T-helper 1 cell treated with Interleukin-12 subunit alpha and Interleukin-12 subunit beta and Interleukin-4 antibody, amounts not matched to agents 30 μg/mL and 1 μg/mL, for 36 hours (primary cell): ENCODE measurements around the gene PAQR8.

ENCODE experiments used
- H3K27ac Mint-ChIP-seq: one replicate; pipeline ENCODE4 v1.8.0; 2021; ENCODE audit warnings: mild to moderate bottlenecking, mixed read lengths
- H3K27me3 Mint-ChIP-seq: one replicate; pipeline ENCODE4 v1.8.0; 2021; ENCODE audit warnings: low read depth, mixed read lengths
- H3K36me3 Mint-ChIP-seq: one replicate; pipeline ENCODE4 v1.8.0; 2021; ENCODE audit warnings: low read depth, mixed read lengths
- H3K4me1 Mint-ChIP-seq: one replicate; pipeline ENCODE4 v1.8.0; 2021; ENCODE audit warnings: low read depth, mixed read lengths
- H3K4me3 Mint-ChIP-seq: one replicate; pipeline ENCODE4 v1.8.0; 2021; ENCODE audit warnings: mild to moderate bottlenecking, moderate library complexity, mixed read lengths
- H3K9me3 Mint-ChIP-seq: one replicate; pipeline ENCODE4 v1.8.0; 2021; ENCODE audit warnings: mixed read lengths

Gene PAQR8

DNA sequence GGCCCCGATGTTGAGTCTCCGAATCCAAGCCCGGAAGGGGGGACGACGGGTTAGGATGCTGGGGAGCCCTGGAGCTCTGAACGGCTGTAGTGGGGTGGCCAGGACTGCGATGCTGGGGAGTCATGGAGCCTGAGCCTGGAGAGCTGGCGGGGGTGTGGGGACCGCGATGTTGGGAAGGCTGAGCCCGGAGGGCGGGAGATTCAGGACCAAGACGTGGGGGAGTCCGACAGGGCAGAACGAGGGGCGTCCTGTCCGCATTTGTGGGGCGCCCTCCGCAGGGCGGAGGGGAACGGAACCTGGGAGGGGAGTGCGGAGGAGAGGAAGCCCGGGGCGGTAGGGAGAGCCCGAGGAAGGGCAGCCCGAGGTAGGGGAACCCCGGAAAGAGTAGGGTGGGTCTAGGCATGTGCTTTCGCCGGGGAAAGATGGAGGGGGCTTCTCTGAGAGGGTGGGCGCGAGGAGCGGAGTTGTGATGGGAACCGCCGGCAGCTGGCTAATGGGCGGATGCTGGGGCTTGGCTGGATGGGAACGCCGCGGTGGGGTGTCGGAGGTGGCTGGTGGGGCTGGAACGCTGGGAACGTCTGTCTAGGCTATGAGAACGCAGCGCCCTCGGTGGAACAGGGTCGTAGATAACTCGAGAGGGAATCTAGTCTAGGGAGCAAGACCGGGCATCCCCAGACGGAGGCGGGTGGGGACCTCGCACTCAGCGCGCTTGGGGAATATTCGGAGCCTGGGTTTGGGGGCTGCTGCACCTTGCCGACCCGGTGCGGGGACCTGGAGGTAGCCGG is 684 bp downstream of the PAQR8 start:
- H3K4me3 Mint-ChIP-seq = peak overlapping the region; percentile 97
- H3K27me3 Mint-ChIP-seq = peaks cover 20% of the 10 kb centered on the region
- peak overlapping the region; percentile 81 for H3K27ac Mint-ChIP-seq
- H3K4me1 Mint-ChIP-seq = peaks cover 25% of the 10 kb centered on the region
- peaks cover 18% of the 10 kb centered on the region for H3K36me3 Mint-ChIP-seq
- no peaks in the 10 kb centered on the region for H3K9me3 Mint-ChIP-seq

DNA sequence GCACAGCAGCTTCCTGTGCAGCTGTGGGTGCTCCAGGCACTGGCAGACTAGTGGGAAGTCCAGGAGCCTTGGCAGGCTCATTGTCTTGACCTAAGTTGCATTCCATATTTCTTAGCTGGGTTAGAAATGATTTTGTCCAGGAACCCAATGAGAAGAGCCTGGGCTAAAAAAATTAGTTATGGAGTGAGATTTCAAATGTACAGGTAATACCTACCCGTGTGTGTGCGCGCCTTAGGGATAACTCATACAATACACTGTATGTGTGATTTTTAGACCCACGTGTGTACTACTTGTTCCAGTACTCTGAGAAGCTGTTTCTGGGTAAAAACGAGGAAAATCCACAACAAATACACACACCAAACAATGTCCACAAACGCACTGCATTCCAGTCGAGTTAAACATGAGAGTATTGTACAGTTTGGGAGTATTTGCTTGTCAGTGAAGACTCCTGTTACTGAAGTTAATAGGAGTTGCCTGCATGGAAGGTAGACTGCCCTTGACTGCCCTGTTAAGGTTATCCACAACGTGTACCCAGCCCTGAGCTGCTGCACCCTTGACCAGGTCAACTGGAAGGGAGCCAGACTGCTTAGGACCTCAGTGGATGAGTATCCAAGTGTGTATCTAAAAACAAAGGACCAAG is 1.4 kb downstream of the PAQR8 start:
- peaks cover 25% of the 10 kb centered on the region for H3K36me3 Mint-ChIP-seq
- no peaks in the 10 kb centered on the region for H3K9me3 Mint-ChIP-seq
- H3K27ac Mint-ChIP-seq = peak overlapping the region; percentile 23
- H3K27me3 Mint-ChIP-seq = peaks cover 20% of the 10 kb centered on the region
- peaks cover 25% of the 10 kb centered on the region for H3K4me1 Mint-ChIP-seq
- H3K4me3 Mint-ChIP-seq = peak overlapping the region; percentile 97

DNA sequence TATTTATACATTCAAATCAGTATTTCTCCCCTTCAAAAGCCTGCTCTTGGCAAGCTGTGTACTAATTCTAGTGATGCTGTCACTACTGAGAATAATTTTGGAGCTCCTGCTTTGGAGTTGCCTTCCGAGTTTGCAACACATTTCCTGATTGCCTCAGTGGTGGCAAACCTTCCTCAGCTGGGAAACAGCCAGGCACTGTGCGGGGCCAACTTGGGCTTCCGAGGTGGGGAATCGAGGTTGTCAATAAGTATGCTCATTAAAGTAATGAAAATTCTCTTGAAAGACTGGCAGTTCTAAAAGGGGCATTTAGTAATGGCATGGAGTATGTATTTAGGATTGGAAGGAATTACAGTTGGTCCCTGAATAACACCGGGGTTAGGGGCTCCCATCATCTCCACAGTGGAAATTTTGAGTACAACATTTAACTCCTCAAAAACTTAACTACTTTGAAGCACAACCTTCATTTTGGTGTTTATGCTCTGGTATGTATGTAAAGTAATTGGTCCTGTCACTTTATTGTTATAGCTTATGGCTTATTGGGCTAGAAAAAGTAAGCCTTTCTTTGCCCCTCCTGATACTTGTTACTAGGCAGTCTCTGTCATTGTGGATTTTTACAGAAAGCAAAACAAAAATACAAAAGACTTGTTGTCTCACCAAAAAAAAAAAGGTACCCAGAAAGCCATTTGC is 2.7 kb downstream of the PAQR8 start:
- H3K9me3 Mint-ChIP-seq = no peaks in the 10 kb centered on the region
- H3K4me3 Mint-ChIP-seq = no peak overlapping the region
- peaks cover 25% of the 10 kb centered on the region for H3K4me1 Mint-ChIP-seq
- H3K27me3 Mint-ChIP-seq = peaks cover 20% of the 10 kb centered on the region
- no peak overlapping the region for H3K27ac Mint-ChIP-seq
- H3K36me3 Mint-ChIP-seq = peaks cover 31% of the 10 kb centered on the region

DNA sequence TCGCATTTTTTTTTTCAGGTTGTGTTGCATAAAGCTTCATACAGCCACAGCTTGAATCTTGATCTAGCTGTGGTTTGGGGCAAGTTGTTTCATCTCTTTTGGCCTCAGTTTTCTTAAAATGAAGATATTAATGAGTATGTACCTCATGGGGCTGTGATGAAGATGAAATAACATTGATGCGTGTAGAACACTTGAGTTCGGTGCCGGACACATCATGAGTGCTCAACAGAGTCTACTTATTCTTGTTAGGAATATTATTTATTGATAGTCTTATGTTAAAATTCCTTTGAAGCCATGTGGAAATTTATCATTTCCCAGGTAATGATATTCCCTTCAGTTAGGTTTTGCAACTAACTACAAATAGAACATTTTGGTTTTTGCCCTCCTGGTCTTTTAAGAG is 3.4 kb downstream of the PAQR8 start:
- Mint-ChIP-seq H3K9me3 (no peaks in the 10 kb centered on the region), H3K36me3 (peaks cover 31% of the 10 kb centered on the region), H3K27ac (no peak overlapping the region), H3K4me1 (peaks cover 25% of the 10 kb centered on the region), H3K4me3 (no peak overlapping the region), H3K27me3 (peaks cover 20% of the 10 kb centered on the region)

DNA sequence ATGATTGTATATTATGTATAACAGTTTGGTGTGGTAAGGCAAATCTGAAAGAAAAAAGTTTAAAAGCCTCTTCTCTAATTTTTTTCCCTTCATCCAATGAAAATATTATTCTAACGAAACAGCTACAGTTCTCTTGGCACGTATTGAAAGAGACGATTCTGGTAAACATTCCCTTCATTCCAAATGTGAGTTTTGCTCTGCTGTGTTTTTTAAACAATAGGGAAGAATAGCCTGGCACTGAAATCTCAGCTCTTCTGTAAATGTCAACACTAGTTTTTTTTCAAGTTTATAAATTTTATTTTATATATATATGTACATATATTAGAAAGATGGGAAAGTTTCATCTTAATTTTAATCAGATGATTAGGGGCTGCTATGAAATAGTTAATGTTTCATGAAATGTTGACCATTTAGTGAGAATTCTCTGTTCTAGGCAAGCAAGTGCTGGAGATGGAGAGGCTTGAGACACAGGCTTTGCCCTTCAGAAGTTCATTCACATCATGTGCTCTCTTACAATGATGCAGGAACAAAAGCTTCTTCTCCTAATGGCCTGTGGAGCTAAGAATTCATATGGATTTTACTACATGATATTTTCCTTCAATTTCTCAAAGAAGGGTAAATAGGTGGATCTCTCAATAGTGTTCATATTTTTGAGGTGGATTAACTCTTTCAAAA is 4.1 kb downstream of the PAQR8 start:
- Mint-ChIP-seq H3K36me3 (peaks cover 31% of the 10 kb centered on the region), H3K9me3 (no peaks in the 10 kb centered on the region), H3K4me1 (peaks cover 25% of the 10 kb centered on the region), H3K27me3 (peaks cover 20% of the 10 kb centered on the region), H3K4me3 (no peak overlapping the region), H3K27ac (no peak overlapping the region)

DNA sequence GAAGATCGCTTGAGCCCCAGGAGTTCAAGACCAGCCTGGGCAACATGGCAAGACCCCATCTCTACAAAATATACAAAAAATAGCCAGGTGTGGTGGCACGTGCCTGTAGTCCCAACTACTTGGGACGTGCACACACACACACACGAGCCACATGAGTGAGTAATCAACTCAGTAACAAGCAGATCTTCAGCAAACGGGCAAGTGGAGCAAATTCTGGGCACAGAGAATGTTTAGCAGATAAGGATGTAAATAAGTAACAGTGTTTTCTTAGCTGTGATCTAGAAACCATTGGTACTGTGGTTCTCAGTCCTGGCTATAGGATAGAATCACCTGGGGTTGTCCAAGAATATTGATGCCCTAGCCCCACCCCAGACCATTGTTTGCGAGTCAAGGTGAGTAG is 6.1 kb downstream of the PAQR8 start:
- Mint-ChIP-seq H3K27ac (no peak overlapping the region), H3K4me3 (no peak overlapping the region), H3K36me3 (peaks cover 30% of the 10 kb centered on the region), H3K27me3 (peaks cover 12% of the 10 kb centered on the region), H3K4me1 (peaks cover 15% of the 10 kb centered on the region), H3K9me3 (no peaks in the 10 kb centered on the region)

DNA sequence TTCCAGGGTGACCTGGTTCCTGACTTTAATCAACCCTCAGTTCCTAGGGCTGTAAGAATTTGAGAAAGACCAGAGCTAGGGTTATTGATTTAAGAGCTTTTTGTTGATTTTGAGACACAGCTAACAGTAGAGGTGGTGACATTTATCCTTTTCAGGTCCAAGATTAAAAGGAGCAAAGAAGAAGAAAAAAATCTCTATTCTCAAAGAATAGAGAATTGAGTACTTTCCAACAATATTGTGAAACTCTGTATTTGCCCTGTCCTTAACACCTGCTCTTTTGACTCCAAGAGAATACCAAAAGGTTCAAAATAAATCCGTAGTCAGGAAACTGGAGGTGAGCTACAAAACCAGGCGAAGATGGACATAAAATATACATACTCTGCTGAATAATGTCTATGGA is 7.3 kb downstream of the PAQR8 start:
- Mint-ChIP-seq H3K4me1 (peaks cover 7% of the 10 kb centered on the region), H3K27me3 (peaks cover 3% of the 10 kb centered on the region), H3K27ac (no peak overlapping the region), H3K9me3 (peaks cover 8% of the 10 kb centered on the region), H3K4me3 (no peak overlapping the region), H3K36me3 (peaks cover 33% of the 10 kb centered on the region)

DNA sequence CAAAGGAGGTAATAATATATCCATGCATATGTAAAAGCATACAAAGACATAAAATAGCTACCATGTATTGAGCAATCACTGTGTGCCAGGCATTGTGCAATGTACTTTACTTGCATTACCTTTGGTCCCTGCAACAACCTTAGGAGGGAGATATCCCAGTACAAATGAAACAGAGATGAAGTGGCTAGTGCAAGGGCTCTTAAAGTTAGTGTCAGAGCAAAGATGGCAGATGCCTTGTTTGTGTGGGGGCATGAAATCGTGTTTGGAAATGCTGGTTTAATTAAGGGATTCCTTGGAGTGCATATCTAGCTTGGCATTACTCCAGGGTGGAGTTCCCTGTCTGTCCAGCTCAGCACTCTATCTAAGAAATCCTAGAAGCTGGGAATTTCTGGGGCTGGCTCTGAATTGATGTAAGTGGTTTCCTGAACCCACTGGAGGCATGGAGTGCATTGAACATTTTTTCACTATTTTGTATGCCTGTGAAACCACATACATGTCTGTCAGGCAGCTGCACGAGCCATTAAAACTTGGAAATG is 9.8 kb downstream of the PAQR8 start:
- Mint-ChIP-seq H3K4me3 (no peak overlapping the region), H3K27ac (no peak overlapping the region), H3K27me3 (no peaks in the 10 kb centered on the region), H3K4me1 (peaks cover 9% of the 10 kb centered on the region), H3K9me3 (peaks cover 11% of the 10 kb centered on the region), H3K36me3 (peaks cover 34% of the 10 kb centered on the region)

DNA sequence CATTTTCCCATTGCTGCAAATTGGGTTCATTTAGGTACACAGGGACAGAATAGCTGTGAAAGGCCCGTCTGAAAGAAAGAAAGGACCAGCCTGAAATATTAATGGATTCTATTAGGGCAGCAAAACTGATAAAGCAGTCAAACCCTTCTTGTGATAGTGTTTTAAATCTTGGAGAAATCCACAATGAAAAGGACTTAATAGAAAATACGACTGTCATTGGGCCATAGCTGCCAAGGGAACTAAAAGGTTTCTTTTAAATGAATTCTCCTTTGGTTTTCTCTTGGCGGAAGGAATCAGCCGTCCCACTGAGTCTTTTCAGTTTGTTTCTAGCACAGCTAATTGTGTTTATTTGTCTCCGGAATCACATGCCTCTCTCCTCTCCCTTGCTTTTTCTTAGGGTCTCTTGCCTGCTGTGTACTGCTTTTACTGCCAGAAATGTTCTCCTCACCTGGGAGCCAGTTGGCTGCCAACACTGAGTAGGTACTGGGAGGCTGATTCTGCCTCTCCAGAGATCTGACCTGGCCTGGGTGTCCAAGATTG is 11.3 kb downstream of the PAQR8 start:
- Mint-ChIP-seq H3K27me3 (no peaks in the 10 kb centered on the region), H3K27ac (no peak overlapping the region), H3K4me3 (no peak overlapping the region), H3K4me1 (peaks cover 22% of the 10 kb centered on the region), H3K9me3 (peaks cover 11% of the 10 kb centered on the region), H3K36me3 (peaks cover 24% of the 10 kb centered on the region)

DNA sequence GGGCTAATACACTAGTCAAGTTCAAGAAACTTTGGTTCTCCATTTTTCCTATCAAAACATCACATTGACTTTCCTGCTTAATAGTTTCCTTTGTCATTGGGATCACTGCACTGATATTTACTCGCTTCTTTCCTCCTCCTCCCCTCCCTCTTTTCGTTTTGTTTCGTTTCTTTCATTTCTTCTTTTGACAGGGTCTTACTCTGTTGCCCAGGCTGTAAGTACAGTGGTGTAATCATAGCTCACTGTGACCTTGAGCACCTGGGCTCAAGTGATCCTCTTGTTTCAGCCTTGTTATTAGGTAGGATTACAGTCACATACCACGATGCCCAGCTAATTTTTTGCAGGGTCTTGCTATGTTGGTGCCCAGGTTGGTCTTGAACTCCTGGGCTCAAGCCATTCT is 12.3 kb downstream of the PAQR8 start:
- Mint-ChIP-seq H3K4me1 (peaks cover 25% of the 10 kb centered on the region), H3K4me3 (no peak overlapping the region), H3K27ac (no peak overlapping the region)

DNA sequence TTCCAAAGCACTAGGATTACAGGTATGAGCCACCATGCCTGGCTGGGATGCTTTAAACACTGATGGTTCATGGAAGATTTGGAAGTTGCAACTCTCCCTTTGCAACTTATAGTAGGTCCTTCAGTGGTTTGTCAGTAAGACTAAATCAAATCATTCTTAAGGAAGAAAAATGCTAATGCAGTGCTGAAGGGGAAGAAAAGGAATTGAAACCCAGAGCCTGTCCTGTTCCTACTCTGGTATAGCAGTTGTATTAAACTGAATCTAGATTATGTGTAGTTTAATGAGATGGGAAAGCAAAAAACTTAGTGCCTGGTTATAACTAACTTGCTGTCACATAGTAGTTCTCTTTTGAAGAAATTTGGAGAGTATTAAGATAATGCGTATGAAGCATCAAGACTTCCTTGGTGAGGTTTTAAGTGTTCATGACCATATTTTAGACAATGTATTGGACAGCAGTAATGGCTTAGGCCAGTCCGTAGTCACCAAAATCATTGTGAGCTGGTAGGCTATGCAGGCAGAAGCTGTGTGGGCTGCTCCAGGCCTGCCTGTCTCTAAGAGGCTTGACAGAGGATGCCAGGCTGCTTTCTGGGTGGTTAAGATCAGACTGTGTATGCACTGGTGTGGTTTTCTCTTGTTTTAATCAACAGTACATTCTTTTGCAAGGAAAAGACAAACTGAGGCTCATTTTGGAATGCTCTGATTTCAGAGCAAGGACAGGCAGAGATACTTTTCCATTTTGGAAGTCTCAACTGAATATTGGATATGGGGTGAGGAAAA is 14.0 kb downstream of the PAQR8 start:
- Mint-ChIP-seq H3K4me3 (no peak overlapping the region), H3K27ac (peak overlapping the region; percentile 9), H3K9me3 (peaks cover 11% of the 10 kb centered on the region), H3K4me1 (peaks cover 25% of the 10 kb centered on the region), H3K36me3 (peaks cover 20% of the 10 kb centered on the region), H3K27me3 (no peaks in the 10 kb centered on the region)

More for the DNA sequence above, 12.3 kb downstream of the PAQR8 start:
- Mint-ChIP-seq H3K36me3 (peaks cover 22% of the 10 kb centered on the region), H3K9me3 (peaks cover 11% of the 10 kb centered on the region), H3K27me3 (no peaks in the 10 kb centered on the region)

DNA sequence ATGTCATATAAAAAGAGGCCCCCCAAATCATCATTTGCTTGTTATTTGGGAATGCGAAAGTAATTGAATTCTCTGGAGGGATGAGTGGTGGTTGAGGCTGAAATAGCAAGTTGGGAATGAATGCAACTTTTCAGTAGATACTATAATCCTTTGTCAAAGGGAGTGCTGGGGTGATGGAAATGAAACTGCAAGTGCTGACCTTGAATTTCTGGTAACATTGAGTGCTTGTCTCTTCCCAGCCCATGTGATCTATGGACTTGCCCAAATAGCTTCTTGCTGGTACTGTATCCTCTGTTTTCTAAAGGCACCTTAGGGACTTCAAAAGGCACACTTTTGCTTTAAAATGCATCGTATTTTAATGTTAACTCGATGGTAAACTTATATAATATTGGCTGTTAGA is 14.8 kb downstream of the PAQR8 start:
- Mint-ChIP-seq H3K4me1 (peaks cover 28% of the 10 kb centered on the region), H3K27me3 (no peaks in the 10 kb centered on the region), H3K9me3 (peaks cover 11% of the 10 kb centered on the region), H3K36me3 (peaks cover 18% of the 10 kb centered on the region), H3K27ac (no peak overlapping the region), H3K4me3 (no peak overlapping the region)

DNA sequence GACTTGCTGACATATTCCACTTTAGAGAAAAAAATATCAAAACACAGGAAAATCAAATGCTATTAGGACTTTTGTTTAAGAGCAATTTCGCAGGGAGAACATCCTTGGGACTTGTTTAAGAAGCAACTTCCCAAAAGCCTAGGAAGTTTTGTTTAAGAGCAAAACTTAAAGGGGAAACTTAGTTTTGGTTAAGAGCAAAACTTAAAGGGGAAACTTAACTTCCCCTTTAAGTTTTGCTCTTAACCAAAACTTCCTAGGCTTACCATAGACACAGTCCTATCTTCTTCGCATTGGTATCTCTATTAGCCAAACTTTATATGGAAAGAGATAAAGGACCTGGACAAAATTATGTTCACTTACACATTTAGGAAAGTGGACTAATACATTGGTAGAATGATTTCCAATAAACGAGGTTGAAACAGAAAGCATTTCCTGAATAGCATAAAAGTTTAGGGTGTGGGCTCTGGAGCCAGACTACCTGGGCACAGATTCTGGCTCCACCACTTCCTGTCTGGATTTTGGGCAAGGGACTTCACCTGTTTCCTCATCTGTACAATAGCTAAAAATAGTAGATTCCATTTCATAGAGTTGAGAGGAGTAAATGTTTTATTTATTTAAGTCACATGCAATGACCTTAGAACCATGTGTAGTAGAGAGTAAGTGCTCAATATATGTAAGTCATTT is 15.7 kb downstream of the PAQR8 start:
- peaks cover 23% of the 10 kb centered on the region for H3K36me3 Mint-ChIP-seq
- H3K4me1 Mint-ChIP-seq = peaks cover 32% of the 10 kb centered on the region
- H3K4me3 Mint-ChIP-seq = no peak overlapping the region
- H3K27me3 Mint-ChIP-seq = no peaks in the 10 kb centered on the region
- H3K27ac Mint-ChIP-seq = no peak overlapping the region
- peaks cover 11% of the 10 kb centered on the region for H3K9me3 Mint-ChIP-seq
